ENCODE data around the gene CSAG2.
"Not testable (repeated sequence)": the region's sequence is repeated elsewhere in the genome, so short reads cannot be mapped to it uniquely, and the experiment has no call there.

Gene CSAG2

DNA sequence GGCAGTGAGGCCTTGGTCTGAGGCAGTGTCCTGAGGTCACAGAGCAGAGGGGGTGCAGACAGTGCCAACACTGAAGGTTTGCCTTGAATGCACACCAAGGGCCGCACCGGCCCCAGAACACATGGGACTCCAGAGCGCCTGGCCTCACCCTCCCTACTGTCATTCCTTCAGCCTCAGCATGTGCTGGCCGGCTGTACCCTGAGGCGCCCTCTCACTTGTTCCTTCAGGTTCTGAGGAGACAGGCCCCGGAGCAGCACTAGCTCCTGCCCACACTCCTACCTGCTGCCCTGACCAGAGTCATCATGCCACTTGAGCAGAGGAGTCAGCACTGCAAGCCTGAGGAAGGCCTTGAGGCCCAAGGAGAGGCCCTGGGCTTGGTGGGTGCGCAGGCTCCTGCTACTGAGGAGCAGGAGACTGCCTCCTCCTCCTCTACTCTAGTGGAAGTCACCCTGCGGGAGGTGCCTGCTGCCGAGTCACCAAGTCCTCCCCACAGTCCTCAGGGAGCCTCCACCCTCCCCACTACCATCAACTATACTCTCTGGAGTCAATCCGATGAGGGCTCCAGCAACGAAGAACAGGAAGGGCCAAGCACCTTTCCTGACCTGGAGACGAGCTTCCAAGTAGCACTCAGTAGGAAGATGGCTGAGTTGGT, 26.9 kb upstream of the CSAG2 start:
- TF ChIP-seq EZH2phosphoT487 (IDR thresholded peaks at IDR 0.05; ENCODE audit: low read length) (no peak), EZH2 (optimal IDR thresholded peaks at IDR 0.05; ENCODE audit: low read depth, low read length) (no peak)
- TF ChIP-seq, protein P1, sequence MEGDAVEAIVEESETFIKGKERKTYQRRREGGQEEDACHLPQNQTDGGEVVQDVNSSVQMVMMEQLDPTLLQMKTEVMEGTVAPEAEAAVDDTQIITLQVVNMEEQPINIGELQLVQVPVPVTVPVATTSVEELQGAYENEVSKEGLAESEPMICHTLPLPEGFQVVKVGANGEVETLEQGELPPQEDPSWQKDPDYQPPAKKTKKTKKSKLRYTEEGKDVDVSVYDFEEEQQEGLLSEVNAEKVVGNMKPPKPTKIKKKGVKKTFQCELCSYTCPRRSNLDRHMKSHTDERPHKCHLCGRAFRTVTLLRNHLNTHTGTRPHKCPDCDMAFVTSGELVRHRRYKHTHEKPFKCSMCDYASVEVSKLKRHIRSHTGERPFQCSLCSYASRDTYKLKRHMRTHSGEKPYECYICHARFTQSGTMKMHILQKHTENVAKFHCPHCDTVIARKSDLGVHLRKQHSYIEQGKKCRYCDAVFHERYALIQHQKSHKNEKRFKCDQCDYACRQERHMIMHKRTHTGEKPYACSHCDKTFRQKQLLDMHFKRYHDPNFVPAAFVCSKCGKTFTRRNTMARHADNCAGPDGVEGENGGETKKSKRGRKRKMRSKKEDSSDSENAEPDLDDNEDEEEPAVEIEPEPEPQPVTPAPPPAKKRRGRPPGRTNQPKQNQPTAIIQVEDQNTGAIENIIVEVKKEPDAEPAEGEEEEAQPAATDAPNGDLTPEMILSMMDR (IDR thresholded peaks at IDR 0.05; ENCODE audit: low read length) = no peak

DNA sequence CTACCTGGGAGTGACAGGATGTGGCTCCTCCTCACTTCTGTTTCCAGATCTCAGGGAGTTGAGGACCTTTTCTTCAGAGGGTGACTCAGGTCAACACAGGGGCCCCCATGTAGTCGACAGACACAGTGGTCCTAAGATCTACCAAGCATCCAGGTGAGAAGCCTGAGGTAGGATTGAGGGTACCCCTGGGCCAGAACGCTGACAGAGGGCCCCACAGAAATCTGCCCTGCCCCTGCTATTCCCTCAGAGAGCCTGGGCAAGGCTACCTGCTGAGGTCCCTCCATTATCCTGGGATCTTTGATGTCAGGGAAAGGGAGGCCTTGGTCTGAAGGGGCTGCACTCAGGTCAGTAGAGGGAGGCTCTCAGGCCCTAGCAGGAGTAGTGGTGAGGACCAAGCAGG, 26.0 kb upstream of the CSAG2 start:
- Histone ChIP-seq H2AFZ (ENCODE audit: low read length) (no peak overlapping the region), H3K4me3 (ENCODE audit: low read length) (no peak overlapping the region)

More for the DNA sequence above, 26.9 kb upstream of the CSAG2 start:
- Histone ChIP-seq H3K79me2 (ENCODE audit: low read length) (no peaks in the 10 kb centered on the region), H3K36me3 (replicated peaks; ENCODE audit: insufficient read depth, low read length) (no peaks in the 10 kb centered on the region), H3K4me3 (ENCODE audit: low read length) (no peak overlapping the region), H3F3A (ENCODE audit: insufficient read depth, low read length) (no peaks in the 10 kb centered on the region), H3K4me1 (ENCODE audit: low read length) (no peaks in the 10 kb centered on the region), H3K9me3 (replicated peaks; ENCODE audit: insufficient read depth, low read length) (no peaks in the 10 kb centered on the region), H3K27me3 (replicated peaks; ENCODE audit: insufficient read depth, low read length) (no peaks in the 10 kb centered on the region), H3K9me2 (replicated peaks; ENCODE audit: insufficient read depth, low read length) (no peaks in the 10 kb centered on the region), H4K20me1 (ENCODE audit: insufficient read depth, low read length) (no peaks in the 10 kb centered on the region), H3K4me2 (ENCODE audit: low read depth, low read length) (no peak overlapping the region), H3K9ac (ENCODE audit: low read length) (no peak overlapping the region), H3K27ac (ENCODE audit: low read length) (no peak overlapping the region), H2AFZ (ENCODE audit: low read length) (no peak overlapping the region)
- DNase-seq = peak; percentile 4

GRCh38 chrX:152734143-152734858, 25.2 kb upstream of the CSAG2 start:
- H3K9me3 ChIP-seq (replicated peaks; ENCODE audit: insufficient read depth, low read length); H3K4me3 ChIP-seq (ENCODE audit: low read length); H3K36me3 ChIP-seq (replicated peaks; ENCODE audit: insufficient read depth, low read length); H3K4me1 ChIP-seq (ENCODE audit: low read length); H2AFZ ChIP-seq (ENCODE audit: low read length); H4K20me1 ChIP-seq (ENCODE audit: insufficient read depth, low read length); H3K79me2 ChIP-seq (ENCODE audit: low read length); H3K4me2 ChIP-seq (ENCODE audit: low read depth, low read length); H3K27me3 ChIP-seq (replicated peaks; ENCODE audit: insufficient read depth, low read length); DNase-seq; H3F3A ChIP-seq (ENCODE audit: insufficient read depth, low read length); H3K9me2 ChIP-seq (replicated peaks; ENCODE audit: insufficient read depth, low read length); H3K9ac ChIP-seq (ENCODE audit: low read length); H3K27ac ChIP-seq (ENCODE audit: low read length): not testable (repeated sequence)

More for the DNA sequence above, 26.0 kb upstream of the CSAG2 start:
- no peak overlapping the region for H3K27ac ChIP-seq (ENCODE audit: low read length)
- H3K27me3 ChIP-seq (replicated peaks; ENCODE audit: insufficient read depth, low read length) = no peaks in the 10 kb centered on the region
- H3K9ac ChIP-seq (ENCODE audit: low read length) = no peak overlapping the region
- no peak overlapping the region for H3K4me2 ChIP-seq (ENCODE audit: low read depth, low read length)
- H4K20me1 ChIP-seq (ENCODE audit: insufficient read depth, low read length) = no peaks in the 10 kb centered on the region
- no peaks in the 10 kb centered on the region for H3K79me2 ChIP-seq (ENCODE audit: low read length)
- H3K4me1 ChIP-seq (ENCODE audit: low read length) = no peaks in the 10 kb centered on the region
- DNase-seq = no peak
- no peaks in the 10 kb centered on the region for H3F3A ChIP-seq (ENCODE audit: insufficient read depth, low read length)
- H3K36me3 ChIP-seq (replicated peaks; ENCODE audit: insufficient read depth, low read length) = no peaks in the 10 kb centered on the region
- TF ChIP-seq, protein P1 (IDR thresholded peaks at IDR 0.05; ENCODE audit: low read length) = no peak
- no peak for TF ChIP-seq EZH2phosphoT487 (IDR thresholded peaks at IDR 0.05; ENCODE audit: low read length)
- TF ChIP-seq EZH2 (optimal IDR thresholded peaks at IDR 0.05; ENCODE audit: low read depth, low read length) = no peak
- no peaks in the 10 kb centered on the region for H3K9me3 ChIP-seq (replicated peaks; ENCODE audit: insufficient read depth, low read length)
- no peaks in the 10 kb centered on the region for H3K9me2 ChIP-seq (replicated peaks; ENCODE audit: insufficient read depth, low read length)
